Neural progenitor cell (in vitro differentiated cells): ENCODE results near the gene ZFP36. TPM values are rescaled to one million over a fixed set of nuclear protein-coding genes. Genes with fewer than 3 reads are reported as not detected.

Experiments used
- DNase-seq: peaks from one replicate; pipeline ENCODE4 v3.0.0-alpha.2; 2016; ENCODE audit warnings: low spot score
- H2AFZ ChIP-seq: fragments of 200-600 bp; sonication (generic); replicated peaks from 2 replicates; pipeline ENCODE4 v1.6.1; 2016; ENCODE audit warnings: antibody characterized with exemption
- H3F3A ChIP-seq: fragments of 200-600 bp; sonication (generic); 2 replicates; pipeline ENCODE4 v1.6.1; 2016; ENCODE audit warnings: antibody characterized with exemption, low read depth
- H3K27ac ChIP-seq: fragments of 200-600 bp; sonication (generic); 2 replicates; pipeline ENCODE4 v1.5.1; 2016; ENCODE audit warnings: mild to moderate bottlenecking
- H3K27me3 ChIP-seq: fragments of 200-600 bp; sonication (generic); 2 replicates; pipeline ENCODE4 v1.6.1; 2016; ENCODE audit warnings: mild to moderate bottlenecking, moderate library complexity
- H3K36me3 ChIP-seq: fragments of 200-600 bp; sonication (generic); 2 replicates; pipeline ENCODE4 v1.5.1; 2016
- H3K4me1 ChIP-seq: fragments of 200-600 bp; sonication (generic); 2 replicates; pipeline ENCODE4 v1.6.1; 2016; ENCODE audit warnings: mixed run types
- H3K4me2 ChIP-seq: fragments of 200-600 bp; sonication (generic); 2 replicates; pipeline ENCODE4 v1.6.1; 2016
- H3K4me3 ChIP-seq: fragments of 200-600 bp; sonication (generic); 2 replicates; pipeline ENCODE4 v1.5.1; 2016
- H3K79me2 ChIP-seq: fragments of 200-600 bp; sonication (generic); 2 replicates; pipeline ENCODE4 v1.6.1; 2016; ENCODE audit warnings: low read depth
- H3K9ac ChIP-seq: fragments of 200-600 bp; sonication (generic); 2 replicates; pipeline ENCODE4 v1.6.1; 2016
- H3K9me3 ChIP-seq: fragments of 200-600 bp; sonication (generic); 2 replicates; pipeline ENCODE4 v1.5.1; 2016; ENCODE audit warnings: low read depth
- H4K20me1 ChIP-seq: fragments of 200-600 bp; sonication (generic); 2 replicates; pipeline ENCODE4 v1.6.1; 2016; ENCODE audit warnings: low read depth
- H3K27ac Mint-ChIP-seq: 3 replicates; pipeline ENCODE4 v1.8.0; 2021; ENCODE audit warnings: mixed read lengths
- H3K27me3 Mint-ChIP-seq: 2 replicates; pipeline ENCODE4 v1.8.0; 2022; ENCODE audit warnings: low read depth, mild to moderate bottlenecking, inconsistent platforms, moderate library complexity, mixed read lengths; ENCODE audit not compliant: insufficient read depth
- H3K36me3 Mint-ChIP-seq: 3 replicates; pipeline ENCODE4 v1.8.0; 2021; ENCODE audit warnings: mixed read lengths
- H3K4me1 Mint-ChIP-seq: 3 replicates; pipeline ENCODE4 v1.8.0; 2021; ENCODE audit warnings: mixed read lengths
- H3K4me3 Mint-ChIP-seq: 3 replicates; pipeline ENCODE4 v1.8.0; 2021; ENCODE audit warnings: mild to moderate bottlenecking, moderate library complexity, mixed read lengths
- H3K9me3 Mint-ChIP-seq: 3 replicates; pipeline ENCODE4 v1.8.0; 2020; ENCODE audit warnings: mixed read lengths
- EZH2 ChIP-seq: fragments of 200-600 bp; sonication (generic); IDR thresholded peaks from 2 replicates; pipeline ENCODE4 v1.6.1; 2017; ENCODE audit warnings: antibody characterized with exemption, mild to moderate bottlenecking, moderate library complexity
- EZH2phosphoT487 ChIP-seq: fragments of 200-600 bp; sonication (generic); IDR thresholded peaks from 2 replicates; pipeline ENCODE4 v1.6.1; 2017; ENCODE audit warnings: antibody characterized with exemption
- total RNA-seq: library from RNA; depleted of rRNA; stranded (reverse); fragments of >200 nt; gene quantifications from 2 replicates; pipeline ENCODE4 v1.2.3, GENCODE V29; 2015; ENCODE audit warnings: low replicate concordance
- TF ChIP-seq, protein P1 (sequence below): fragments of 200-600 bp; sonication (generic); IDR thresholded peaks from 2 replicates; pipeline ENCODE4 v1.5.1; 2017; ENCODE audit warnings: antibody characterized with exemption, mild to moderate bottlenecking

ZFP36 gene
- total RNA-seq, 1 donor from 2014 or later = not detected

DNA sequence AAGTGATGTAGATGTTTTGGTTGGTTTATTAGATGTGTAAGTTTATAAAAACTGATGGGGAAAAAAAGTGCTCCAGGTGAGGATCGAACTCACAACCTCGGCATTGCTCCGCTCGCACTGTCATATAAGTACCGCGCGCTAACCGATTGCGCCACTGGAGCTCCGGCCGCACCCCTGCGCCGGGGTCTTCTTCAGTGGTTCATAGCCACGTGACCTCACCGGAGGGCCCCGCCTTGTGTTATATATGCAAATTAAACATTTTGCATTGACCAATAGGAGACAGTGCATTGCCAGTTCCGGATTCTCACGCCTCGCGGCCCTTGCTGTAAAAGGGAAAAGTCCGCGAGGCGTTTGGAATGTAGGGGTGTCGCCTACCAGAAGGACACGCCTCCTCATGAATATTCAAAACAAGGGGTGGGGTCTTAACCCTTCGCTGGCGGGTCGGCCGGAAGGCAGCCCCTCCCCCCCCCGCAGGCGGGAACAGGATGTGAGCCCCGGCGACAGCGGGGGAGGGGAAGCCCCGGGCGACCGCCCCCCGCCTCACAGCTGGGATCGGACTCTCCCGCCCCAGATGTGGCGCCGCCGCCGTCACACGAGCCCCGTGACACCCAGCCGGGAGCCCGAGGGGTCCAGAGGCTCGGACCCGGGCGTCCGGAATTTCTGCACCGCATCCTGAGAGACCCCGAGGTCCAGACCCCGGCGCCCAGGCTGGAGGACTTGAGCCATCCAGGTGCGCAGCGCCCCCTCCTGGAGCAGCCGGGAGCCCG lies 5.6 kb downstream of the ZFP36 start, which contains the start of gene PLEKHG2:
Gene PLEKHG2 (plus strand): TSS at position 570 of the 767 bp plus-strand sequence. CDS start 1,418 bp downstream, outside the sequence.
- H3K4me3 Mint-ChIP-seq = peak within 1 kb of the TSS; percentile 99
- H3K79me2 ChIP-seq = peaks cover 41% of the 10 kb centered on the region
- peak; percentile 100 for DNase-seq

DNA sequence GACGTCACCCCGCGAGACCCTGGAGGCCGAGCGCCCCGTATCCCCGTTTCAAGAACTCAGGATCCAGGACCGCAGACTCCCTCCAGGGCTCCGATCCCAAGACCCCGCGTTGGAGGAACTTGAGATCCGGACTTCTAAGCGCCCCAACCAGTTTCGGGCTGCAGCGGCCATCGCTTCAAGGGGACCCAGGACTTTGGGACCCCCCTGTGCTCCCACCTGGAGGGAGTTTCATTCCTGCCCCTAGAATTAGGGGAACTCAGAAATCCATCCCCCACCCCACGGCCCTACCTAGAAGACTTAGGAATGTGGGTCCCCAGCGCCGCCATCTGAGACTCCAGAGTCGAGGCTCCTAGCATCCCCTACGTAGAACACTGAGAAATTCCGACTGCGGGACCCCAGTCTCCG lies 6.2 kb downstream of the ZFP36 start:
- no peak for DNase-seq
- Histone ChIP-seq H3K4me1 (peaks cover 20% of the 10 kb centered on the region), H3K27me3 (peaks cover 12% of the 10 kb centered on the region), H3K9ac (peak overlapping the region; percentile 79), H3K36me3 (no peaks in the 10 kb centered on the region), H4K20me1 (peaks cover 41% of the 10 kb centered on the region), H3K4me3 (peak overlapping the region; percentile 98), H3K9me3 (no peaks in the 10 kb centered on the region), H3K79me2 (peaks cover 41% of the 10 kb centered on the region), H3K27ac (peak overlapping the region; percentile 82), H2AFZ (no peak overlapping the region), H3F3A (peaks cover 41% of the 10 kb centered on the region), H3K4me2 (peak overlapping the region; percentile 86)
- Mint-ChIP-seq H3K9me3 (peaks cover 4% of the 10 kb centered on the region), H3K4me1 (peaks cover 51% of the 10 kb centered on the region), H3K27me3 (peaks cover 22% of the 10 kb centered on the region), H3K27ac (peak overlapping the region; percentile 83), H3K36me3 (peaks cover 12% of the 10 kb centered on the region), H3K4me3 (peak overlapping the region; percentile 99)
- TF ChIP-seq EZH2phosphoT487 (no peak), EZH2 (no peak)
- TF ChIP-seq, protein P1, sequence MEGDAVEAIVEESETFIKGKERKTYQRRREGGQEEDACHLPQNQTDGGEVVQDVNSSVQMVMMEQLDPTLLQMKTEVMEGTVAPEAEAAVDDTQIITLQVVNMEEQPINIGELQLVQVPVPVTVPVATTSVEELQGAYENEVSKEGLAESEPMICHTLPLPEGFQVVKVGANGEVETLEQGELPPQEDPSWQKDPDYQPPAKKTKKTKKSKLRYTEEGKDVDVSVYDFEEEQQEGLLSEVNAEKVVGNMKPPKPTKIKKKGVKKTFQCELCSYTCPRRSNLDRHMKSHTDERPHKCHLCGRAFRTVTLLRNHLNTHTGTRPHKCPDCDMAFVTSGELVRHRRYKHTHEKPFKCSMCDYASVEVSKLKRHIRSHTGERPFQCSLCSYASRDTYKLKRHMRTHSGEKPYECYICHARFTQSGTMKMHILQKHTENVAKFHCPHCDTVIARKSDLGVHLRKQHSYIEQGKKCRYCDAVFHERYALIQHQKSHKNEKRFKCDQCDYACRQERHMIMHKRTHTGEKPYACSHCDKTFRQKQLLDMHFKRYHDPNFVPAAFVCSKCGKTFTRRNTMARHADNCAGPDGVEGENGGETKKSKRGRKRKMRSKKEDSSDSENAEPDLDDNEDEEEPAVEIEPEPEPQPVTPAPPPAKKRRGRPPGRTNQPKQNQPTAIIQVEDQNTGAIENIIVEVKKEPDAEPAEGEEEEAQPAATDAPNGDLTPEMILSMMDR = no peak

More for the DNA sequence above, 5.6 kb downstream of the ZFP36 start, which contains the start of gene PLEKHG2:
- Histone ChIP-seq H4K20me1 (peaks cover 40% of the 10 kb centered on the region), H2AFZ (no peak within 1 kb of the TSS), H3K27me3 (peaks cover 17% of the 10 kb centered on the region), H3K4me1 (peaks cover 22% of the 10 kb centered on the region), H3K9ac (peak within 1 kb of the TSS; percentile 79), H3K27ac (peak within 1 kb of the TSS; percentile 82), H3F3A (peaks cover 42% of the 10 kb centered on the region), H3K36me3 (no peaks in the 10 kb centered on the region), H3K4me3 (peak within 1 kb of the TSS; percentile 98), H3K4me2 (peak within 1 kb of the TSS; percentile 86), H3K9me3 (no peaks in the 10 kb centered on the region)
- peaks cover 10% of the 10 kb centered on the region for H3K36me3 Mint-ChIP-seq
- TF ChIP-seq, protein P1 = peak; percentile 95
- no peak for TF ChIP-seq EZH2phosphoT487
- TF ChIP-seq EZH2 = no peak
- H3K4me1 Mint-ChIP-seq = peaks cover 49% of the 10 kb centered on the region
- H3K9me3 Mint-ChIP-seq = peaks cover 4% of the 10 kb centered on the region
- peaks cover 24% of the 10 kb centered on the region for H3K27me3 Mint-ChIP-seq
- peak within 1 kb of the TSS; percentile 99 for H3K27ac Mint-ChIP-seq

DNA sequence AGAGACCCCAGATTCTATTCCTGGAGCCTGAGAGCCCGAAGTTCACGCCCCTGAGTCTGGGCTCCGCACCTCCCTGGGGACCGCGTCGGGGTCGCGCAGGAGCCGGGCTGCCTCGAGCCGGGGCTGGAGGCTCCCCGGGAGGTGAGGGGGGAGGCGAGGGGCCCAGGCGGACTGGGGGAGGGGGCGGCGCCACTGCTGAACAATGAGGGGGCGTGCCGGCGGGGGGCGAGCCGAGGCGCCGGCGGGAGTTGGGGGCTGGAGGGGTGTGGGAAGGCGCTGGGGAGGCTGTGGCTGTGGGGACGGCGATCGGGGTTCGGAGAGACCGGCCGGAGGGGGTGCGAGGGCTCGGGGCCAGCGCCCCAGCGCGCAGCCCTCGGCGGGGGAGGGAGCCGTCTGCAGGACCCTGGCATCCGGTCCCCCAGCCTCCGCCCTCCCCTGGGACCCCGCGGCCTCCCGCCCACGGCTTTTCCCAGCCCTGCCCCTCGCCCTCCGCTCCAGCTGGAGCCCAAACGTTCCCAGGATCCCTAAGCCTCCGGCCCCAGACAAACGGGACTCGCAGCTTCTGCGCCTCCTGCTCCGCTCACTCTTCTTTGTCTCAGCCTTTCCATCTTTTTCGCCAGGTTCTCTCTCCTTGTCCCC lies 6.7 kb downstream of the ZFP36 start:
- Histone ChIP-seq H3K4me1 (peaks cover 20% of the 10 kb centered on the region), H3K9me3 (no peaks in the 10 kb centered on the region), H3K27me3 (peaks cover 6% of the 10 kb centered on the region), H3K4me3 (peak overlapping the region; percentile 98), H3K9ac (peak overlapping the region; percentile 79), H2AFZ (no peak overlapping the region), H3K27ac (peak overlapping the region; percentile 82), H3F3A (peaks cover 36% of the 10 kb centered on the region), H3K36me3 (no peaks in the 10 kb centered on the region), H3K4me2 (peak overlapping the region; percentile 86), H4K20me1 (peaks cover 36% of the 10 kb centered on the region), H3K79me2 (peaks cover 41% of the 10 kb centered on the region)
- Mint-ChIP-seq H3K4me1 (peaks cover 51% of the 10 kb centered on the region), H3K36me3 (peaks cover 12% of the 10 kb centered on the region), H3K27me3 (peaks cover 22% of the 10 kb centered on the region), H3K27ac (peak overlapping the region; percentile 98), H3K9me3 (peaks cover 4% of the 10 kb centered on the region), H3K4me3 (peak overlapping the region; percentile 99)
- DNase-seq = peak; percentile 87
- TF ChIP-seq, protein P1 = no peak
- TF ChIP-seq EZH2phosphoT487 (no peak), EZH2 (no peak)
